NT2/D1 (cell line): Measurements from ENCODE around the gene KBTBD8.

Source experiments
- DNase-seq: peaks from one replicate; pipeline ENCODE4 v3.0.0-alpha.2; 2011; ENCODE audit warnings: low read depth, low spot score
- H3K27me3 ChIP-seq: 2 replicates; pipeline ENCODE4 v1.6.0; 2011; ENCODE audit warnings: mild to moderate bottlenecking; ENCODE audit not compliant: insufficient read length, insufficient read depth
- H3K36me3 ChIP-seq: 2 replicates; pipeline ENCODE4 v1.6.1; 2011; ENCODE audit warnings: mild to moderate bottlenecking, low read length, mixed read lengths; ENCODE audit not compliant: insufficient read depth, insufficient read length
- H3K4me1 ChIP-seq: 2 replicates; pipeline ENCODE4 v1.5.1; 2011; ENCODE audit not compliant: insufficient read depth, insufficient read length
- H3K4me3 ChIP-seq: 2 replicates; pipeline ENCODE4 v1.5.1; 2011; ENCODE audit warnings: low read depth; ENCODE audit not compliant: insufficient read length
- H3K9ac ChIP-seq: 2 replicates; pipeline ENCODE4 v1.6.0; 2011; ENCODE audit warnings: low read depth; ENCODE audit not compliant: insufficient read length
- H3K9me3 ChIP-seq: 2 replicates; pipeline ENCODE4 v1.5.1; 2011; ENCODE audit warnings: mild to moderate bottlenecking, low read length; ENCODE audit not compliant: insufficient read depth
- SUZ12 ChIP-seq: IDR thresholded peaks from 2 replicates; pipeline ENCODE4 v1.6.1; 2011; ENCODE audit not compliant: insufficient read length, insufficient read depth; ENCODE audit errors: extremely low read depth
- YY1 ChIP-seq: IDR thresholded peaks from 2 replicates; pipeline ENCODE4 v1.6.1; 2011; ENCODE audit not compliant: insufficient read length, insufficient read depth
- ZNF274 ChIP-seq: IDR thresholded peaks from 2 replicates; pipeline ENCODE4 v1.6.1; 2011; ENCODE audit warnings: mild to moderate bottlenecking, low read depth, low read length

The KBTBD8 gene

DNA sequence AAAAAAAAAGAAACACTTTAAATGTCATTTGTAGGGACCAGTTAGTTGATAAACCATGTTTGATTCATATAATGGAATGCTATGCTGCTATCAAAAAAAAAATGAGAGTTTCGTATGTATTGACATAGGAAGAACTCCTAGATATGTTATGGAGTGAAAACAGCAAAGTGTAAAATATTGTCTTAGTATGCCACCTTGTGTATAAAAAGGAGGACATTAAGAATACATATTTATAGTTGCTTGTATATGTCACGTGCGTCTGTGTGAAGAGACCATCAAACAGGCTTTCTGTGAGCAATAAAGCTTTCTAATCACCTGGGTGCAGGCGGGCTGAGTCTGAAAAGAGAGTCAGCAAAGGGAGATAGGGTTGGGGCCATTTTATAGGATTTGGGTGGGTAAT, 39.5 kb downstream of the KBTBD8 start:
- Histone ChIP-seq H3K36me3 (no peaks in the 10 kb centered on the region), H3K27me3 (no peaks in the 10 kb centered on the region), H3K9ac (no peak overlapping the region), H3K4me3 (no peak overlapping the region), H3K9me3 (no peaks in the 10 kb centered on the region), H3K4me1 (no peaks in the 10 kb centered on the region)
- no peak for TF ChIP-seq ZNF274
- TF ChIP-seq YY1 = no peak
- no peak for TF ChIP-seq SUZ12
- no peak for DNase-seq

DNA sequence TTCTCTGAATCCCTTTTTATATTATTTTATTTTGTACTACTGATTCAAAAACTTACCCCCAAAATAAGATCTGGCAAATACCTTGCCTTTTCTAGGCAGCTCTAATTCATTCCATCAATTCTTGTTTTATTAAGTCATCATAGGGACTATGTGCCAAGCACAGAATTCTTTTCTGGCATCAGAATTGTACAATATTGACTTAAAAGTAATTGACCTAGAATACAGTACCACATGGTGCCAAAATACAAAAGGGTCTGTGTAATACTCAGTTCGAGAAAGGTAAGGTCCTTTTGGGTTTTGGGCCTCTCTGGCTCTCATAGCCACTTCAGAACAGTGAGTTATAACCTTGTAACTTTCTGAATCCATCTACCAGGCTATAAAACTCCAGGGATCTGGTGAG, 46.2 kb downstream of the KBTBD8 start:
- Histone ChIP-seq H3K27me3 (no peaks in the 10 kb centered on the region), H3K9me3 (no peaks in the 10 kb centered on the region), H3K36me3 (no peaks in the 10 kb centered on the region), H3K4me3 (no peak overlapping the region), H3K4me1 (no peaks in the 10 kb centered on the region), H3K9ac (no peak overlapping the region)
- no peak for DNase-seq
- no peak for TF ChIP-seq YY1
- TF ChIP-seq ZNF274 = no peak
- no peak for TF ChIP-seq SUZ12

DNA sequence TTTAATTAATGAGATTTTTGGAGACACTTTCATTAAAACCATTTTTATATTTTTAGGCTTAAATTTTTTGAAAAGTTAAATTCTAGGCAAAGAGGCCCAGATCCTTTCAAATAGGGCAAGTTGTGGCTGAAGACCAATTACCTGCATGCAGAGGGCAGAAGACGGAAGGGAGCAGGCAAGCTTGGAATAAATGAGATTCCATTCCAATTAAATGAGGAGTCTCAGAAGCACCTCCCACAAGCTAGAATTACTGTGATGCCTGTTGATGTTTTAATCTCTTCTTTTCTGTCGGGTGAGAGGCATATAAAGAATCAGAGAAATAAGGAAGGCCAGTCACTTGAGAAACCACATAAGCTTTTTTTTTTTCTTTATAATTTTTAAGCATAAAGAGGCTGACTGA, 46.8 kb downstream of the KBTBD8 start:
- H3K4me3 ChIP-seq = no peak overlapping the region
- H3K9ac ChIP-seq = no peak overlapping the region

DNA sequence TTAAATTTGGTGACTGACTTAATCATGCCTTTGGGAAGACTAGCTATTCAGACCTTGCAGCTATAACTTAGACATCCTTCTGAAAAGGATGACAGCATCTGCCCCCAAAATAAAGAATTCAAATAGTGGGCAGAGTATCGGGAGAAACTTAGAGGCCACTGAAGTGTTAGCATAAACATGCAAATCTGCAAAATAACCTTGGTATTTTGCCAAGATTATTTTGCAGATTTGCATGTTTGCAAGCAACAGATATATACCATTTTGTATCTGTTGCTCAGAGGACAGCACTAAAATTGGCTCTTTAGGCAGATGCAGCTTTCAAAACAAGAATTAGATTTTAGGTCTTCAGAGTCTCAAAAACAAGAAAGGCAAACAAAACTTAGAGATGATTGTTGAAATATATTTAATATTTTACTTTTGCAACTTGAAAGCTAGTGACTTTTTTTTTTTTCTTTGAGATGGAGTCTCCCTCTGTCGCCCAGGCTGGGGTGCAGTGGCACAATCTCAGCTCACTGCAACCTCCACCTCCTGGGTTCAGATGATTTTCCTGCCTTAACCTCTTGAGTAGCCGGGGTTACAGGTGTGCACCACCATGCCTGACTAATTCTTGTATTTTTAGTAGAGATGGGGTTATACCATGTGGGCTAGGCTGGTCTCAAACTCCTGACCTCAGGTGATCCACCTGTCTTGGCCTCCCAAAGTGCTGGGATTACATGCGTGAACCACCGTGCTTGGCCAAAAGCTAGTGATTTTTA, 47.8 kb downstream of the KBTBD8 start:
- TF ChIP-seq ZNF274 (no peak), SUZ12 (no peak), YY1 (no peak)
- H3K4me3 ChIP-seq = no peak overlapping the region
- H3K36me3 ChIP-seq = no peaks in the 10 kb centered on the region
- 0 out of 2 replicates have a peak, but pooled peaks cover 9% of the 10 kb centered on the region for H3K9me3 ChIP-seq
- no peak for DNase-seq
- no peaks in the 10 kb centered on the region for H3K27me3 ChIP-seq
- H3K4me1 ChIP-seq = no peaks in the 10 kb centered on the region
- no peak overlapping the region for H3K9ac ChIP-seq

More for the DNA sequence above, 46.8 kb downstream of the KBTBD8 start:
- TF ChIP-seq ZNF274 (no peak), YY1 (no peak), SUZ12 (no peak)
- H3K36me3 ChIP-seq = no peaks in the 10 kb centered on the region
- H3K27me3 ChIP-seq = no peaks in the 10 kb centered on the region
- H3K9me3 ChIP-seq = no peaks in the 10 kb centered on the region
- DNase-seq = no peak
- no peaks in the 10 kb centered on the region for H3K4me1 ChIP-seq

DNA sequence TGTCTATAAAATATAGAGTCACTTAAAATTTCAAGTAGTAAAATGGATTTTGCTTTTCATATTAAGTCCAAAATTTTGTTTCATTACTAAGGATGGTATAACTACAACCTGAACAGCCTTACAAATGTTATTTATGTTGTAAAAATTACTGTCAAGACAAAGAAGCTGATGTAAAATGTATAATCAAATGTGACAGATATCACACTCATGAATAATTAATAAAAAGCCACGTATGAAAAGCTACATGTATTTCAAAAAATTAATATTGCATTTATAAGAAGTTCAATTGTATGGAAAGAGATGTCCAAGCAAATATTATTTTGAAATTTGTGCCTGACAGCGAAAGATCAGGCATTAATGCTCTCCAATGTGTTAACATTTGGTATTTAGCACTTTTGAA, 48.9 kb downstream of the KBTBD8 start:
- DNase-seq = no peak
- Histone ChIP-seq H3K4me3 (no peak overlapping the region), H3K27me3 (no peaks in the 10 kb centered on the region), H3K4me1 (no peaks in the 10 kb centered on the region), H3K36me3 (no peaks in the 10 kb centered on the region), H3K9me3 (0 out of 2 replicates have a peak, but pooled peaks cover 9% of the 10 kb centered on the region), H3K9ac (no peak overlapping the region)
- no peak for TF ChIP-seq ZNF274
- TF ChIP-seq YY1 = no peak
- TF ChIP-seq SUZ12 = no peak

DNA sequence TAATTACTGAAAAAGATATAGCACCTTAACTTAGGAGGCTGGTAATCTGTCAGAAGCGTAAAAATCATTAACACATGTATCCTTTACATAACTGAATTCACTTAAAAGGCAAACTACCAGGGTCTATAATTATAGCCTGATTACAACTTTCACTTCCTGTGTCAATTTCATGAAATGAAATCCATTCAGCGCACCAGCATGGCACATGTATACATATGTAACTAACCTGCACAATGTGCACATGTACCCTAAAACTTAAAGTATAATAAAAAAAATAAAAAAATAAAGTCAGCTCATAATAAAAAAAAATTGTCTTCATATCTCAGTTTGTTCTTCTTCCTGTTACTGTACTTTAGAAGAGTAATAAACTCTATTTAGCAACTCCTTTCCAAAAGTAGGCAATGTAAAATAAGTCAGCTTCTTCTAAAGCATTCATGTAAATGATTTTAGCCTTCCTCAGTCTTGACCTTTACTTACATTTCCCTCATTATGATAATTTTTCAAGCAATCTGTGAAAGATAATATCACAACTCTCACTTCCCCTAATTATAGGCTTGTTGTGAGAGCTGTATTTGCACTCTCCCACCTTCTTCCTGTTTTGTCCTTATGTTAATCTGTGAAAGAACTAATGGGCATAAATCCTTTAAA, 50.1 kb downstream of the KBTBD8 start:
- H3K9me3 ChIP-seq = 0 out of 2 replicates have a peak, but pooled peaks cover 9% of the 10 kb centered on the region
- no peak overlapping the region for H3K9ac ChIP-seq
- no peaks in the 10 kb centered on the region for H3K27me3 ChIP-seq
- H3K4me3 ChIP-seq = no peak overlapping the region
- no peaks in the 10 kb centered on the region for H3K36me3 ChIP-seq
- TF ChIP-seq YY1 (no peak), ZNF274 (no peak), SUZ12 (no peak)
- no peak for DNase-seq
- H3K4me1 ChIP-seq = no peaks in the 10 kb centered on the region

DNA sequence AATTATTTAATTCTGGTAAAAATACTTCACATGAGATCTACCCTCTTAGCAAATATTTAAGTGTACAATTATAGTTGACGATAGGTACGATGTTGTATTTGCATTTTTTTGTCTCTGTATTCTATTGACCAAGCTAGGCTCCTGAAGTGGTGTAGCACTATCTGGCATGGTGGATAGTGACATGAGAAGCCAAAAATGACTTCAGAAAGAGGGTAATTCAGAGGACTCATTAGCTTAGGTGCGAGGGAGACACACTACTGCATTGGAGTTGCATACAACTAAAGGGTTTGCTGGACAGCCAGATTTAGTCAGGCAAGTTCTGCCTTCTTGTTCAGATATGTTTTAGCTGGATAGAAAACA, 50.6 kb downstream of the KBTBD8 start:
- no peak overlapping the region for H3K4me3 ChIP-seq
- H3K4me1 ChIP-seq = no peaks in the 10 kb centered on the region
- H3K9ac ChIP-seq = no peak overlapping the region
- no peaks in the 10 kb centered on the region for H3K36me3 ChIP-seq
- no peaks in the 10 kb centered on the region for H3K27me3 ChIP-seq
- H3K9me3 ChIP-seq = 0 out of 2 replicates have a peak, but pooled peaks cover 9% of the 10 kb centered on the region
- no peak for DNase-seq
- TF ChIP-seq ZNF274 = no peak
- no peak for TF ChIP-seq SUZ12
- no peak for TF ChIP-seq YY1
